Measurements from ENCODE around the gene PKD2L2. TPM values are rescaled to one million over a fixed set of nuclear protein-coding genes. Genes with fewer than 3 reads are reported as not detected.

PKD2L2 gene
- total and polyA plus RNA-seq, 4 donors: 0.08 TPM; not detected in 3

DNA sequence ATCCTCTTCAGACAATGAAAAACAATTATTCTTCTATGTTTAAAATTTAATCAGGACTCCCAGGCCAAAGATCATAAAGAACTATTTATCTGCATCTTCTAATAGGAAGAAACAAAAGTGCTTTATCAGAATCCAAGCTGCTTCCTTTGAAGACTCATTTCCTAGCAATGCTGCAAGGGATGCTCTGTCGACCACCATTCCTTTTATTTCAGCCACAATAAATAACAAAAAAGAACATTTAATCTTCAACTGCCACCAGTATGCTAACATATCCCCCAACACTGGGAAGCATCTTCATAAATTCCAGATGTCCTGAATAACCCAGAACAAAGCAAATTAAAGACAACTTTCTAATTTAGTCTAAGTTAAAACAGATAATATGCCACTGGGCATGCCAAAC, 68.7 kb downstream of the PKD2L2 start (continued):
- TF ChIP-seq, protein P1, sequence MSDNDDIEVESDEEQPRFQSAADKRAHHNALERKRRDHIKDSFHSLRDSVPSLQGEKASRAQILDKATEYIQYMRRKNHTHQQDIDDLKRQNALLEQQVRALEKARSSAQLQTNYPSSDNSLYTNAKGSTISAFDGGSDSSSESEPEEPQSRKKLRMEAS (IDR thresholded peaks at IDR 0.05): no peak
- TF ChIP-seq TAF1 (conservative IDR thresholded peaks at IDR 0.05) (no peak), JUND (IDR thresholded peaks at IDR 0.05) (no peak), GABPA (IDR thresholded peaks at IDR 0.05 in 1 of 2, conservative IDR thresholded peaks at IDR 0.05 in 1 of 2) (no peak), SP1 (IDR thresholded peaks at IDR 0.05) (no peak), YY1 (IDR thresholded peaks at IDR 0.05) (no peak), RAD21 (IDR thresholded peaks at IDR 0.05) (no peak), FOXA1 (IDR thresholded peaks at IDR 0.05) (no peak)

DNA sequence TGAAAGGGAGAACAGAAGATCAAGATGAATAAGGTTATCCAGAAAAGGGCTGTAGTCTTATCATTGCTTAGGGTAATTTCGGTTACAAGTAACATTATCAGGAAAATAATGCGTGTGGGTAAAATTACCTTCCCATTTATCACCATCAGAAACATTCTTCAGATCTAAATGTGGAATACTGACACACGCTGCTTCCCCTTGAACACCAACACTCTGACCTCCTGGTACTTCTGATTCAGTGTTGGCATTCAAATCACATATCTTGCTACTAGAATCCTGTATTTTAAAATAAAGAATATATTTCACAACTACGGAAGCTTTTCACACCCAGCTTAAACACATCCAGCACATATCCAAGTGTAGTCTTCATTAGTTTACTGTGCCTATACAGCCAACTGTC, 70.2 kb downstream of the PKD2L2 start:
- DNase-seq (ENCODE audit: low spot score): no peak
- H3K4me3 ChIP-seq (ENCODE audit: low read depth in 1 of 3, low read length in 3 of 3): no peak overlapping the region
- H3K36me3 ChIP-seq (ENCODE audit: control insufficient read depth in 4 of 4, insufficient read depth in 3 of 4, low read depth in 1 of 4, low read length in 3 of 4): peaks cover 0 to 14% (median 10%) of the 10 kb centered on the region in 4 donors
- 95% methylated on average over 4 of the region's 4 CpGs for WGBS
- H3K4me1 ChIP-seq (ENCODE audit: control insufficient read depth in 4 of 4, insufficient read depth in 4 of 4, low read length in 3 of 4): no peaks in the 10 kb centered on the region
- TF ChIP-seq TAF1 (conservative IDR thresholded peaks at IDR 0.05) (no peak), RXRA (IDR thresholded peaks at IDR 0.05) (no peak), YY1 (IDR thresholded peaks at IDR 0.05) (no peak), HNF4A (conservative IDR thresholded peaks at IDR 0.05) (no peak), RAD21 (IDR thresholded peaks at IDR 0.05) (no peak), FOXA2 (IDR thresholded peaks at IDR 0.05) (no peak), EGR1 (IDR thresholded peaks at IDR 0.05; ENCODE audit: low read depth in 2 of 2) (no peak), FOXA1 (IDR thresholded peaks at IDR 0.05) (no peak), NR2F2 (IDR thresholded peaks at IDR 0.05) (no peak), GABPA (IDR thresholded peaks at IDR 0.05 in 1 of 2, conservative IDR thresholded peaks at IDR 0.05 in 1 of 2) (no peak)
- TF ChIP-seq, protein P2, sequence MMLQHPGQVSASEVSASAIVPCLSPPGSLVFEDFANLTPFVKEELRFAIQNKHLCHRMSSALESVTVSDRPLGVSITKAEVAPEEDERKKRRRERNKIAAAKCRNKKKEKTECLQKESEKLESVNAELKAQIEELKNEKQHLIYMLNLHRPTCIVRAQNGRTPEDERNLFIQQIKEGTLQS (IDR thresholded peaks at IDR 0.05): no peak
- TF ChIP-seq, protein P3, sequence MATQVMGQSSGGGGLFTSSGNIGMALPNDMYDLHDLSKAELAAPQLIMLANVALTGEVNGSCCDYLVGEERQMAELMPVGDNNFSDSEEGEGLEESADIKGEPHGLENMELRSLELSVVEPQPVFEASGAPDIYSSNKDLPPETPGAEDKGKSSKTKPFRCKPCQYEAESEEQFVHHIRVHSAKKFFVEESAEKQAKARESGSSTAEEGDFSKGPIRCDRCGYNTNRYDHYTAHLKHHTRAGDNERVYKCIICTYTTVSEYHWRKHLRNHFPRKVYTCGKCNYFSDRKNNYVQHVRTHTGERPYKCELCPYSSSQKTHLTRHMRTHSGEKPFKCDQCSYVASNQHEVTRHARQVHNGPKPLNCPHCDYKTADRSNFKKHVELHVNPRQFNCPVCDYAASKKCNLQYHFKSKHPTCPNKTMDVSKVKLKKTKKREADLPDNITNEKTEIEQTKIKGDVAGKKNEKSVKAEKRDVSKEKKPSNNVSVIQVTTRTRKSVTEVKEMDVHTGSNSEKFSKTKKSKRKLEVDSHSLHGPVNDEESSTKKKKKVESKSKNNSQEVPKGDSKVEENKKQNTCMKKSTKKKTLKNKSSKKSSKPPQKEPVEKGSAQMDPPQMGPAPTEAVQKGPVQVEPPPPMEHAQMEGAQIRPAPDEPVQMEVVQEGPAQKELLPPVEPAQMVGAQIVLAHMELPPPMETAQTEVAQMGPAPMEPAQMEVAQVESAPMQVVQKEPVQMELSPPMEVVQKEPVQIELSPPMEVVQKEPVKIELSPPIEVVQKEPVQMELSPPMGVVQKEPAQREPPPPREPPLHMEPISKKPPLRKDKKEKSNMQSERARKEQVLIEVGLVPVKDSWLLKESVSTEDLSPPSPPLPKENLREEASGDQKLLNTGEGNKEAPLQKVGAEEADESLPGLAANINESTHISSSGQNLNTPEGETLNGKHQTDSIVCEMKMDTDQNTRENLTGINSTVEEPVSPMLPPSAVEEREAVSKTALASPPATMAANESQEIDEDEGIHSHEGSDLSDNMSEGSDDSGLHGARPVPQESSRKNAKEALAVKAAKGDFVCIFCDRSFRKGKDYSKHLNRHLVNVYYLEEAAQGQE (IDR thresholded peaks at IDR 0.05): no peak
- TF ChIP-seq, protein P4, sequence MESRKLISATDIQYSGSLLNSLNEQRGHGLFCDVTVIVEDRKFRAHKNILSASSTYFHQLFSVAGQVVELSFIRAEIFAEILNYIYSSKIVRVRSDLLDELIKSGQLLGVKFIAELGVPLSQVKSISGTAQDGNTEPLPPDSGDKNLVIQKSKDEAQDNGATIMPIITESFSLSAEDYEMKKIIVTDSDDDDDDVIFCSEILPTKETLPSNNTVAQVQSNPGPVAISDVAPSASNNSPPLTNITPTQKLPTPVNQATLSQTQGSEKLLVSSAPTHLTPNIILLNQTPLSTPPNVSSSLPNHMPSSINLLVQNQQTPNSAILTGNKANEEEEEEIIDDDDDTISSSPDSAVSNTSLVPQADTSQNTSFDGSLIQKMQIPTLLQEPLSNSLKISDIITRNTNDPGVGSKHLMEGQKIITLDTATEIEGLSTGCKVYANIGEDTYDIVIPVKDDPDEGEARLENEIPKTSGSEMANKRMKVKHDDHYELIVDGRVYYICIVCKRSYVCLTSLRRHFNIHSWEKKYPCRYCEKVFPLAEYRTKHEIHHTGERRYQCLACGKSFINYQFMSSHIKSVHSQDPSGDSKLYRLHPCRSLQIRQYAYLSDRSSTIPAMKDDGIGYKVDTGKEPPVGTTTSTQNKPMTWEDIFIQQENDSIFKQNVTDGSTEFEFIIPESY (IDR thresholded peaks at IDR 0.05): no peak
- H3K27me3 ChIP-seq (ENCODE audit: control insufficient read depth in 4 of 4, insufficient read depth in 4 of 4, low read length in 3 of 4): no peaks in the 10 kb centered on the region
- H3K9me3 ChIP-seq (ENCODE audit: control insufficient read depth in 4 of 4, low read length in 3 of 4): no peaks in the 10 kb centered on the region
- no peak overlapping the region for H3K9ac ChIP-seq (ENCODE audit: low read depth in 1 of 2, low read length in 2 of 2)
- H3K27ac ChIP-seq (ENCODE audit: low read depth in 1 of 2, low read length in 2 of 2): no peak overlapping the region

DNA sequence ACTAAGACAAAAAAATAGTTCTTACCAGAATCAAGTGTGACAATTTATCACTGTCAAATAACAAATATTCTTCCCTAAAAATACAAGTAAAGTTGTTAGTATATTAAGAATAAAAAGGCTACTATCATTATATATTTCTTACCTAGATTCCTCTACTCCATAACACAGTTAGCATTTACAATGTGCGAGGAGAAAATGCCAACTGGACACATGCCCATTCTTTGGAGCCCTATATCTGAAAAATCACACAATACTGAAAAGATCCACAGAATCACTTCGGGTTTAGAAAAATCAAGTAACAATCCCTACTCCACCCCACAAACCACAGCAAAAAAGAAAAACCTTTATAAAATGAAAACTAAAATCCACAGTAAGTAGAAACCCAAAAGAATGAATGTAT, 70.9 kb downstream of the PKD2L2 start:
- no peak for TF ChIP-seq HNF4G (IDR thresholded peaks at IDR 0.05)
- TF ChIP-seq SP1 (IDR thresholded peaks at IDR 0.05): no peak
- no peak for TF ChIP-seq JUND (IDR thresholded peaks at IDR 0.05)
- TF ChIP-seq, protein P2 (IDR thresholded peaks at IDR 0.05): no peak
- TF ChIP-seq GABPA (IDR thresholded peaks at IDR 0.05 in 1 of 2, conservative IDR thresholded peaks at IDR 0.05 in 1 of 2): no peak
- TF ChIP-seq FOXA1 (IDR thresholded peaks at IDR 0.05): no peak
- TF ChIP-seq TAF1 (conservative IDR thresholded peaks at IDR 0.05): no peak
- no peak for TF ChIP-seq YY1 (IDR thresholded peaks at IDR 0.05)
- TF ChIP-seq, protein P3 (IDR thresholded peaks at IDR 0.05): no peak
- no peak for TF ChIP-seq EGR1 (IDR thresholded peaks at IDR 0.05; ENCODE audit: low read depth in 2 of 2)
- TF ChIP-seq HNF4A (conservative IDR thresholded peaks at IDR 0.05): no peak
- no peak for TF ChIP-seq RXRA (IDR thresholded peaks at IDR 0.05)

More for the DNA sequence above, 70.9 kb downstream of the PKD2L2 start:
- Histone ChIP-seq H3K9ac (ENCODE audit: low read depth in 1 of 2, low read length in 2 of 2) (no peak overlapping the region), H3K9me3 (ENCODE audit: control insufficient read depth in 4 of 4, low read length in 3 of 4) (no peaks in the 10 kb centered on the region), H3K27ac (ENCODE audit: low read depth in 1 of 2, low read length in 2 of 2) (no peak overlapping the region), H3K27me3 (ENCODE audit: control insufficient read depth in 4 of 4, insufficient read depth in 4 of 4, low read length in 3 of 4) (no peaks in the 10 kb centered on the region), H3K4me3 (ENCODE audit: low read depth in 1 of 3, low read length in 3 of 3) (no peak overlapping the region), H3K36me3 (ENCODE audit: control insufficient read depth in 4 of 4, insufficient read depth in 3 of 4, low read depth in 1 of 4, low read length in 3 of 4) (peaks cover 0 to 14% (median 10%) of the 10 kb centered on the region in 4 donors), H3K4me1 (ENCODE audit: control insufficient read depth in 4 of 4, insufficient read depth in 4 of 4, low read length in 3 of 4) (no peaks in the 10 kb centered on the region)
- 96% methylated on average over 2 of the region's 2 CpGs for WGBS
- DNase-seq (ENCODE audit: low spot score): no peak

Data from liver (tissue), 9 donors.